Activated naive CD4-positive, alpha-beta T cell treated with anti-CD3 and anti-CD28 coated beads, Interleukin-2, amount 50 U/mL, for 24 hours (primary cell): ENCODE data around the gene TAAR1.
"Not testable (repeated sequence)": the region's sequence is repeated elsewhere in the genome, so short reads cannot be mapped to it uniquely, and the experiment has no call there.

ENCODE experiments used
- H3K27ac Mint-ChIP-seq: one replicate; pipeline ENCODE4 v1.8.0; 2021; ENCODE audit warnings: mild to moderate bottlenecking, mixed read lengths
- H3K27me3 Mint-ChIP-seq: one replicate; pipeline ENCODE4 v1.8.0; 2021; ENCODE audit warnings: mixed read lengths
- H3K36me3 Mint-ChIP-seq: one replicate; pipeline ENCODE4 v1.8.0; 2021; ENCODE audit warnings: mixed read lengths
- H3K4me1 Mint-ChIP-seq: one replicate; pipeline ENCODE4 v1.8.0; 2021; ENCODE audit warnings: mixed read lengths
- H3K4me3 Mint-ChIP-seq: one replicate; pipeline ENCODE4 v1.8.0; 2021; ENCODE audit warnings: mild to moderate bottlenecking, mixed read lengths
- H3K9me3 Mint-ChIP-seq: one replicate; pipeline ENCODE4 v1.8.0; 2021; ENCODE audit warnings: mixed read lengths

TAAR1 gene

GRCh38 chr6:132673376-132674094, 14.6 kb upstream of the TAAR1 start:
- H3K27me3 Mint-ChIP-seq, result peaks cover 7% of the 10 kb centered on the region
- H3K27ac Mint-ChIP-seq, result no peak overlapping the region
- no peaks in the 10 kb centered on the region for H3K36me3 Mint-ChIP-seq
- H3K4me1 Mint-ChIP-seq, result peaks cover 4% of the 10 kb centered on the region
- no peaks in the 10 kb centered on the region for H3K9me3 Mint-ChIP-seq
- H3K4me3 Mint-ChIP-seq, result no peak overlapping the region

GRCh38 chr6:132671295-132671694, 12.3 kb upstream of the TAAR1 start:
- Mint-ChIP-seq H3K27me3 (peaks cover 5% of the 10 kb centered on the region), H3K4me3 (no peak overlapping the region), H3K27ac (no peak overlapping the region), H3K36me3 (no peaks in the 10 kb centered on the region), H3K9me3 (no peaks in the 10 kb centered on the region), H3K4me1 (peaks cover 4% of the 10 kb centered on the region)

- Mint-ChIP-seq H3K4me3 (no peak overlapping the region), H3K36me3 (no peaks in the 10 kb centered on the region), H3K9me3 (no peaks in the 10 kb centered on the region), H3K27me3 (peaks cover 5% of the 10 kb centered on the region), H3K27ac (no peak overlapping the region), H3K4me1 (peaks cover 4% of the 10 kb centered on the region)
Observed at GRCh38 chr6:132669690-132670291, 10.8 kb upstream of the TAAR1 start.

DNA sequence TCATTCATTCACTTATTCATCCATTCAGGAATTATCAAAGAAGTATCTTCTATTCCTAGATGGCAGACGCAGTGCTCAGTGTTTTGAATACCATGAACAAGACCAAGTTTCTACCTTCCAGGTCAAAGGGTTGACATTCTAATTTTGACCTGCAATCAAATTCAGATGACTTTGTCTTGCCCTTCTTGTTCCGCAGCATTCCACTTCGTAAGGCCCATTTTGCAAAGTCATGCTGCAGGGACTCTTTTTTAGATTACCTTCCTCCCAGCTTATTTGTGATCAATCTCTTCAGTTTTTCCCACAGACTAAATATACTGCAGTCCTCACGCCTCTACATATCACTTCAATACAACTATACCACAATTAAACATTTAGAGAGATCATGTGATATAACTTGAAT, 7.1 kb upstream of the TAAR1 start:
- H3K36me3 Mint-ChIP-seq, result no peaks in the 10 kb centered on the region
- H3K4me1 Mint-ChIP-seq, result peaks cover 4% of the 10 kb centered on the region
- H3K27ac Mint-ChIP-seq, result no peak overlapping the region
- peaks cover 5% of the 10 kb centered on the region for H3K27me3 Mint-ChIP-seq
- H3K9me3 Mint-ChIP-seq, result no peaks in the 10 kb centered on the region
- H3K4me3 Mint-ChIP-seq, result no peak overlapping the region

DNA sequence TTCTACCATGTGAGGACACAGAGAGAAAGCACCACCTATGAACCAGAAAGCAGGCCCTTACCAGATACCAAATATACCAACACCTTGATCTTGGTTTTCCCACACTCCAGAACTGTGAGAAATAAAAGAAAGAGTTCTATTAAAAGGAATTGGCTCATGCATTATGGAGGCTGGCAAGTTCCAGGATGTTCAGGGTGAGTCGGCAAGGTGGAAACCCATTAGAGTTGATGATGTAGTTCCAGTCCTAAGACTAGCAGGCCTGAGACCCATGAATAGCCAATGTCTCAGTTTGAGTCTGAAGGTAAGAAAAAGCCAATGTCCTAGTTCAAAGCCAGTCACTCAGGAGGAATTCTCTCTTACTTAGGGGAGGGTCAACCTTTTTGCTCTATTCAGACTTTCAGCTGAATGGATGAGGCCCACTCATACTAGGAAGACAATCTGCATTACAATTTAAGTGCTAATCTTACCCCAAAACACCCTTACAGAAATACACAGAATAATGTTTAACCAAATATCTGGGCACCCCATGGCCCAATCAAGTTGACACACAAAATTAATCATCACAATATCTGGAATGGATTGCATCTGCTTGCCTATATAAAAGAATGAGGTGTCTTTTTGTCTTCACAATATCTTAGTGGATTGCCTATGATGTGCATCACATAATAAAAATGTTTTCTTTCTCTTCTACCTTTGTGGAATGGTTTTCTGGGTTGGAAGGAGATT, 5.5 kb upstream of the TAAR1 start:
- Mint-ChIP-seq H3K4me3 (no peak overlapping the region), H3K4me1 (no peaks in the 10 kb centered on the region), H3K27me3 (peaks cover under 1% of the 10 kb centered on the region), H3K36me3 (no peaks in the 10 kb centered on the region), H3K9me3 (no peaks in the 10 kb centered on the region), H3K27ac (no peak overlapping the region)

DNA sequence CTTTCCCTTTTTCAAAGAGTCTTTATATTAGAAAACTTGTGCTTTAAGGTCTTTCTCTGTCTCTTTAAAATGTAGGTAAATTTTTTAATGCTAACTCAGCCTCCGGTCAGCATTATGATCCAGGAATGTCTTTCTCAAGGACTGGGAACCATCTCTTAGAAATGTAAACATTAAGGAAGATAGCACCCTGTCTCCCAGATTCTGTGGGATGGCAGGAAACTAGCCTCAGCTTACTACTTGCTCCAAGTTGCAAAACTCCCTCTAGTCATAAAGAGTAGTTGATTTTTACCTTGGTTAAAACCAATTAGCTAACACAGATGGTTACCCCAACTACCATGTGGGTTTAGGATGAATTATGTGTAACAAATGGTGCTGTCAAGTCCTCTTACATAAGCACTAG, 4.7 kb upstream of the TAAR1 start:
- Mint-ChIP-seq H3K27me3 (no peaks in the 10 kb centered on the region), H3K4me1 (no peaks in the 10 kb centered on the region), H3K4me3 (no peak overlapping the region), H3K27ac (no peak overlapping the region), H3K9me3 (no peaks in the 10 kb centered on the region), H3K36me3 (no peaks in the 10 kb centered on the region)

DNA sequence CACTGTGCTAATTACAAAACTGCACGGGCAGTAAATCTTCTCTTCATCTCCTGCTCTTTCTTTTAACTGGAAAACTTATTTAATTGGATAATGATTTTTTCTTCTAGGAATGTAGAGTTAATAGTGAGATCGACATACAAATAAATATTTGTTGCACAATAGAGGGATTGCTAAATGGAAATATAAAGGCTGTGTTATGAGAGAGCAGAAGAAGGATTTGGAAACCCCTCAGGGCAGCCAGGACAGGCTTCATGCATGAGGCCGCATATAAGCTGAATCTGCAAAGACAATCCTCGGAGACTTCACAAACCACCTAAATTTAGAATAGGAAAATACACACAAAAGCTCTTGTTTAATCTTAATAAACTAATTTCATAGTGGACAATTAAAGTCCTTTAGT, 2.9 kb upstream of the TAAR1 start:
- H3K4me3 Mint-ChIP-seq, result no peak overlapping the region
- H3K27ac Mint-ChIP-seq, result no peak overlapping the region
- H3K9me3 Mint-ChIP-seq, result no peaks in the 10 kb centered on the region
- no peaks in the 10 kb centered on the region for H3K27me3 Mint-ChIP-seq
- no peaks in the 10 kb centered on the region for H3K36me3 Mint-ChIP-seq
- H3K4me1 Mint-ChIP-seq, result peaks cover 2% of the 10 kb centered on the region

- no peaks in the 10 kb centered on the region for H3K9me3 Mint-ChIP-seq
- H3K4me1 Mint-ChIP-seq, result no peaks in the 10 kb centered on the region
- H3K27me3 Mint-ChIP-seq, result peaks cover 1% of the 10 kb centered on the region
- no peak overlapping the region for H3K4me3 Mint-ChIP-seq
- no peaks in the 10 kb centered on the region for H3K36me3 Mint-ChIP-seq
- H3K27ac Mint-ChIP-seq, result no peak overlapping the region
Observed at GRCh38 chr6:132651062-132651461, 7.9 kb downstream of the TAAR1 start.

DNA sequence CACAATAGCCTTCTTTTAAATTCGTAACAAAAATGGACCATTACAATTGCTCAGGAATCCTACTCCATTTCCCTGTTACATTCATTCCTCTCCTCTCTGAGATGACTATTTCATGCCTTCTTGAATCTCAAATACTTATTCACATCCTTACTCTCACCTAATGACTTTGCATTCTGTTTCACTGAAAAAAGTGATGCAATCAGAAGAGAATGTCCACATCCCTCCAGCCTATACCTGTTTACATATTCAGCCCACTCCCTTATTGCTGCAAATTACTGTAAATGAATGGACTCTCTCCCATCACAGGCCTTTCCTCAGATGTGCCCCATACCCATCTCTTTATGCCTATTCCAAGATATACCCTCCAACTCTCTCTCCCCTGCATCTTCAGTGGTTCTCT, 8.6 kb downstream of the TAAR1 start:
- H3K36me3 Mint-ChIP-seq, result no peaks in the 10 kb centered on the region
- H3K27ac Mint-ChIP-seq, result no peak overlapping the region
- no peaks in the 10 kb centered on the region for H3K9me3 Mint-ChIP-seq
- H3K27me3 Mint-ChIP-seq, result peaks cover 1% of the 10 kb centered on the region
- H3K4me3 Mint-ChIP-seq, result no peak overlapping the region
- H3K4me1 Mint-ChIP-seq, result no peaks in the 10 kb centered on the region

DNA sequence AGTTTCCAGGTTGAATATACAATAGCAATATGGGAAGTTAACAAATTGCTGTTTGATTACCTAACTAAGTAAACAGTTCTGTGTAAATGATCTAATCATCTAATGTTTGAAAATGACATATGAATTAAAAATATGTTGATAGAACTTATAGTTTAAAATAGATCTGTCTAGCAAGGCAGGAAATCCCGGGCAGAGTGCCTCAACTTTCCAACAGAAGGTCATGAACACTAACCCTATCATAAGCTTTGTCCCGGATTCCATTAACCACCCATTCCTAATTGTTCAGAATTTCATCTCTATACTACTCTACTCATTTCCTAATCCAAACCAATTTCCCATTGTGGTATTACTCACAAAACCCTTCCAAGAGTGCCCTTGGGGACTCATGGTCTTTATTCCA, 10.2 kb downstream of the TAAR1 start:
- Mint-ChIP-seq H3K4me3 (no peak overlapping the region), H3K27me3 (peaks cover 1% of the 10 kb centered on the region)

DNA sequence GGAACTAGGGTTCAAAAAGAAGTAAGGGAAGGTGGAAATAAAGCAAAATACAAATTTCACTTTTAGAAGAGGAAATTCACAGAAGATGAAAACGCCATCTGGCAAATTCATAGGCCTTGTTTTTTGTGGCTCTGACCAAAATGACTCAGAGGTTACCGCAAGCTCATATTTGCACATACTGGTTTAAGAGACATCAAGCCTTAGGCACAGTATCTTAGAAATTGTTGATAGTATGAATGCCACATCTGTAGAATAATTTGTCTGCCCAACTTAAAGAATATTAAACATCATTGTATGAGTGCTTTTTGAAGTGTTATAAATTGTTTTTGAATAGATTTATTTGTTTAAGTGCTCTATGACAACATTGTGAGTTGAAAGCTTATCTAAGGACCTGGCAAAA, 10.6 kb downstream of the TAAR1 start:
- Mint-ChIP-seq H3K4me1 (no peaks in the 10 kb centered on the region), H3K27me3 (no peaks in the 10 kb centered on the region), H3K27ac (no peak overlapping the region), H3K4me3 (no peak overlapping the region), H3K36me3 (no peaks in the 10 kb centered on the region), H3K9me3 (no peaks in the 10 kb centered on the region)

More for the DNA sequence above, 10.2 kb downstream of the TAAR1 start:
- Mint-ChIP-seq H3K27ac (no peak overlapping the region), H3K4me1 (no peaks in the 10 kb centered on the region), H3K36me3 (no peaks in the 10 kb centered on the region), H3K9me3 (no peaks in the 10 kb centered on the region)

GRCh38 chr6:132643547-132643946, 15.4 kb downstream of the TAAR1 start:
- Mint-ChIP-seq H3K27ac (no peak overlapping the region), H3K4me3 (no peak overlapping the region), H3K4me1 (no peaks in the 10 kb centered on the region), H3K27me3 (peaks cover 2% of the 10 kb centered on the region), H3K36me3 (no peaks in the 10 kb centered on the region), H3K9me3 (no peaks in the 10 kb centered on the region)

- H3K27ac Mint-ChIP-seq, H3K4me3 Mint-ChIP-seq, H3K36me3 Mint-ChIP-seq, H3K9me3 Mint-ChIP-seq, H3K4me1 Mint-ChIP-seq: not testable (repeated sequence)
- peaks cover 26% of the 10 kb centered on the region for H3K27me3 Mint-ChIP-seq
Observed at GRCh38 chr6:132637135-132637534, 21.8 kb downstream of the TAAR1 start.

GRCh38 chr6:132635906-132636305, 23.1 kb downstream of the TAAR1 start:
- not testable (repeated sequence) for H3K4me3 Mint-ChIP-seq, H3K4me1 Mint-ChIP-seq, H3K27ac Mint-ChIP-seq, H3K9me3 Mint-ChIP-seq, H3K36me3 Mint-ChIP-seq
- peaks cover 29% of the 10 kb centered on the region for H3K27me3 Mint-ChIP-seq

- not testable (repeated sequence) for H3K9me3 Mint-ChIP-seq, H3K4me1 Mint-ChIP-seq, H3K36me3 Mint-ChIP-seq, H3K4me3 Mint-ChIP-seq, H3K27ac Mint-ChIP-seq
- peaks cover 29% of the 10 kb centered on the region for H3K27me3 Mint-ChIP-seq
Observed at GRCh38 chr6:132635288-132635687, 23.7 kb downstream of the TAAR1 start.

DNA sequence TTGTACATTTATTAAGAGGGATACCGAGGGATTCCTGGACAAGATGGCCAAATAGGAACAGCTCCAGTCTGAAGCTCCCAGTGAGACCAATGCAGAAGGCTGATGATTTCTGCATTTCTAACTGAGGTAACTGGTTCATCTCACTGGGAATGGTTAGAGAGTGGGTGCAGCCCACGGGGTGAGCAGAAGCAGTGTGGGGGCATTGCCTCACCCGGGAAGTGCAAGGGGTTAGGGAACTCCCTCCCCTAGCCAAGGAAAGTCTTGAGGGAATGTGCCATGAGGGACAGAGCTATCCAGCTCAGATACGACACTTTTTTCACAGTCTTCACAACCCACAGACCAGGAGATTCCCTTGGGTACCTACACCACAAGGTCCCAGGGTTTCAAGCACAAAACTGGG, 24.2 kb downstream of the TAAR1 start:
- no peaks in the 10 kb centered on the region for H3K4me1 Mint-ChIP-seq
- no peak overlapping the region for H3K4me3 Mint-ChIP-seq
- no peaks in the 10 kb centered on the region for H3K9me3 Mint-ChIP-seq
- H3K27me3 Mint-ChIP-seq, result peaks cover 27% of the 10 kb centered on the region
- H3K27ac Mint-ChIP-seq, result no peak overlapping the region
- H3K36me3 Mint-ChIP-seq, result no peaks in the 10 kb centered on the region
